H1 (cell line): ENCODE measurements around the gene NDUFS5. TPM values are rescaled to one million over a fixed set of nuclear protein-coding genes. Genes with fewer than 3 reads are reported as not detected.
"Not testable (repeated sequence)": the region's sequence is repeated elsewhere in the genome, so short reads cannot be mapped to it uniquely, and the experiment has no call there.

Experiments used
- CTCF ChIA-PET: fragments of 300-600 bp; sonication (Branson Sonifier 250); formaldehyde crosslinking; loops from one replicate; lab custom pipeline; 2021; ENCODE audit not compliant: partially characterized antibody; lab: Charles Lee
- POLR2A ChIA-PET: fragments of 300-600 bp; sonication (Branson Sonifier 250); formaldehyde crosslinking; loops from one replicate; lab custom pipeline; 2021; ENCODE audit warnings: inconsistent platforms; ENCODE audit not compliant: partially characterized antibody; lab: Charles Lee
- DNase-seq, 2 experiments: peaks; one replicate each; pipeline versions ENCODE4 v3.0.0 to v3.0.0-alpha.2; 2010 to 2022; ENCODE audit warnings: low spot score in 2 of 2, low read depth in 1 of 2, mixed read lengths in 1 of 2
- FAIRE-seq: peaks from 2 replicates; lab custom pipeline; 2011; peaks lifted over from hg19 to GRCh38; lab: Jason Lieb, UNC
- H2AFZ ChIP-seq: 2 replicates; pipeline ENCODE4 v1.8.1; 2012; ENCODE audit warnings: low read length, inconsistent platforms
- H2AK5ac ChIP-seq: 2 replicates; pipeline ENCODE4 v1.6.1; 2013; ENCODE audit warnings: low read depth, low read length
- H2BK120ac ChIP-seq: replicated peaks from 2 replicates; pipeline ENCODE3; 2013; ENCODE audit warnings: low read depth, low read length, inconsistent platforms
- H2BK12ac ChIP-seq: 2 replicates; pipeline ENCODE4 v1.6.1; 2013; ENCODE audit warnings: low read depth, low read length
- H2BK15ac ChIP-seq: 2 replicates; pipeline ENCODE4 v1.6.1; 2013; ENCODE audit warnings: low read length
- H2BK20ac ChIP-seq: 2 replicates; pipeline ENCODE4 v1.6.1; 2013; ENCODE audit warnings: low read length
- H2BK5ac ChIP-seq: 2 replicates; pipeline ENCODE4 v1.6.1; 2013; ENCODE audit warnings: low read depth, low read length
- H3K14ac ChIP-seq: 2 replicates; pipeline ENCODE4 v1.6.1; 2013; ENCODE audit warnings: inconsistent platforms; ENCODE audit not compliant: insufficient read length
- H3K18ac ChIP-seq: 2 replicates; pipeline ENCODE4 v1.6.1; 2013; ENCODE audit warnings: low read length; ENCODE audit errors: extremely low read depth
- H3K23ac ChIP-seq: 2 replicates; pipeline ENCODE4 v1.6.1; 2013; ENCODE audit warnings: inconsistent platforms; ENCODE audit not compliant: insufficient read length
- H3K23me2 ChIP-seq: 2 replicates; pipeline ENCODE4 v1.6.1; 2013; ENCODE audit warnings: low read depth, low read length
- H3K27ac ChIP-seq: 2 replicates; pipeline ENCODE4 v1.6.1; 2011; ENCODE audit warnings: low read depth, low read length, inconsistent platforms
- H3K27me3 ChIP-seq, 4 experiments: replicated peaks in 1 of 4; 1 replicate in 1 of 4; 2 replicates in 3 of 4; pipeline versions ENCODE4 v1.6.1 to v1.8.1; 2011 to 2013; ENCODE audit warnings: low read length in 3 of 4, mild to moderate bottlenecking in 3 of 4, inconsistent platforms in 2 of 4, mixed read lengths in 2 of 4, moderate library complexity in 1 of 4; ENCODE audit not compliant: control insufficient read depth in 3 of 4, insufficient read depth in 3 of 4; ENCODE audit errors: extremely low read depth in 1 of 4
- H3K36me3 ChIP-seq, 4 experiments: 2 replicates each; pipeline versions ENCODE4 v1.6.1 to v1.8.1; 2011 to 2013; ENCODE audit warnings: mild to moderate bottlenecking in 4 of 4, low read length in 3 of 4, moderate library complexity in 2 of 4, control low read depth in 1 of 4, inconsistent platforms in 1 of 4; ENCODE audit not compliant: insufficient read depth in 4 of 4, control insufficient read depth in 2 of 4
- H3K4ac ChIP-seq: replicated peaks from 2 replicates; pipeline ENCODE3; 2013; ENCODE audit warnings: low read length, low read depth, mixed read lengths, inconsistent platforms; ENCODE audit not compliant: insufficient read length
- H3K4me1 ChIP-seq, 4 experiments: replicated peaks in 1 of 4; 1 replicate in 1 of 4; 2 replicates in 3 of 4; pipeline versions ENCODE4 v1.6.1 to v1.8.1; 2011 to 2013; ENCODE audit warnings: low read length in 3 of 4, inconsistent platforms in 2 of 4, mixed read lengths in 1 of 4; ENCODE audit not compliant: insufficient read depth in 4 of 4, control insufficient read depth in 3 of 4
- H3K4me2 ChIP-seq, 2 experiments: 2 replicates each; pipeline versions ENCODE4 v1.6.1 to v1.8.1; 2011 to 2013; ENCODE audit warnings: low read depth in 2 of 2, low read length in 2 of 2, control low read depth in 1 of 2, inconsistent platforms in 1 of 2, mild to moderate bottlenecking in 1 of 2; ENCODE audit not compliant: insufficient read depth in 1 of 2
- H3K4me3 ChIP-seq, 4 experiments: fragments of 200-600, 300-600 bp in 1 of 4; sonication (generic), shearing (Covaris generic), sonication (Bioruptor Twin) in 1 of 4; 2 replicates each; pipeline versions ENCODE4 v1.5.1 to v1.8.1; 2011 to 2016; ENCODE audit warnings: low read length in 4 of 4, low read depth in 3 of 4, control low read depth in 2 of 4, inconsistent platforms in 2 of 4, mild to moderate bottlenecking in 2 of 4, mixed read lengths in 1 of 4, moderate library complexity in 1 of 4; ENCODE audit not compliant: insufficient read depth in 2 of 4; ENCODE audit errors: extremely low read depth in 1 of 4
- H3K56ac ChIP-seq: replicated peaks from 2 replicates; pipeline ENCODE3; 2013; ENCODE audit warnings: low read depth, mild to moderate bottlenecking, mixed read lengths, low read length, inconsistent platforms; ENCODE audit not compliant: insufficient read length
- H3K79me1 ChIP-seq: 2 replicates; pipeline ENCODE4 v1.6.1; 2013; ENCODE audit warnings: low read depth, low read length, control low read depth
- H3K79me2 ChIP-seq, 2 experiments: 2 replicates each; pipeline versions ENCODE4 v1.6.1 to v1.8.1; 2012 to 2013; ENCODE audit warnings: low read length in 2 of 2, mild to moderate bottlenecking in 2 of 2, inconsistent platforms in 1 of 2; ENCODE audit not compliant: insufficient read depth in 2 of 2, control insufficient read depth in 1 of 2
- H3K9ac ChIP-seq, 4 experiments: replicated peaks in 1 of 4; 1 replicate in 1 of 4; 2 replicates in 3 of 4; pipeline versions ENCODE4 v1.6.1 to v1.8.1; 2011 to 2013; ENCODE audit warnings: low read depth in 3 of 4, low read length in 3 of 4, control low read depth in 2 of 4, mild to moderate bottlenecking in 2 of 4, moderate library complexity in 2 of 4, inconsistent platforms in 1 of 4; ENCODE audit errors: extremely low read depth in 1 of 4
- H3K9me3 ChIP-seq, 2 experiments: 2 replicates each; pipeline versions ENCODE4 v1.6.1 to v1.8.1; 2012 to 2013; ENCODE audit warnings: mild to moderate bottlenecking in 2 of 2, moderate library complexity in 2 of 2, control low read depth in 1 of 2, inconsistent platforms in 1 of 2, low read depth in 1 of 2, low read length in 1 of 2, mixed read lengths in 1 of 2; ENCODE audit not compliant: insufficient read depth in 2 of 2
- H4K20me1 ChIP-seq, 2 experiments: replicated peaks in 1 of 2; 2 replicates each; pipeline versions ENCODE3 to v1.8.1; 2011 to 2013; ENCODE audit warnings: inconsistent platforms in 2 of 2, low read length in 2 of 2, mild to moderate bottlenecking in 1 of 2; ENCODE audit not compliant: insufficient read depth in 2 of 2, control insufficient read depth in 1 of 2
- H4K5ac ChIP-seq: 2 replicates; pipeline ENCODE4 v1.6.1; 2013; ENCODE audit warnings: low read length, low read depth, mixed read lengths, inconsistent platforms; ENCODE audit not compliant: insufficient read length
- H4K8ac ChIP-seq: 2 replicates; pipeline ENCODE4 v1.8.0; 2013; ENCODE audit warnings: mild to moderate bottlenecking, moderate library complexity, low read length, inconsistent platforms; ENCODE audit not compliant: insufficient read depth; ENCODE audit errors: extremely low read depth
- H4K91ac ChIP-seq: replicated peaks from 2 replicates; pipeline ENCODE3; 2013; ENCODE audit warnings: low read length, mixed read lengths, inconsistent platforms; ENCODE audit not compliant: insufficient read length
- polyA plus RNA-seq, 7 experiments: library from polyadenylated mRNA; depleted of rRNA in 3 of 7; stranded (reverse) in 5 of 7; unstranded in 2 of 7; fragments of >200 nt in 5 of 7; fragments of 200-250 nt in 2 of 7; gene quantifications; 1 replicate in 5 of 7; 2 replicates in 1 of 7; 4 replicates in 1 of 7; pipeline versions ENCODE4 v1.2.1 to v1.2.3, GENCODE V29; 2011 to 2013; ENCODE audit warnings: missing spikeins in 2 of 7, mixed read lengths in 2 of 7
- total RNA-seq: library from RNA; stranded (reverse); fragmentation: NEBNext Ultra II Directional; extraction: Animal tissue kit (Norgen Biotek cat#: 25700); gene quantifications from 2 replicates; pipeline ENCODE4 v1.2.1, GENCODE V29; 2021

The NDUFS5 gene
- total and polyA plus RNA-seq, 2 of the 8 experiments (the other 6 are each of a cell fraction or from before 2014, with no cell fraction given) = 435 to 835 TPM

GRCh38 chr1:39071557-39071956, 45.4 kb downstream of the NDUFS5 start:
- POLR2A ChIA-PET = interaction anchor here (2.4 kb wide), 1 partner anchor 14 kb away, joined by 9 read pairs; no protein-coding TSS in a partner anchor
- H2BK20ac ChIP-seq, H3K27me3 ChIP-seq, H3K36me3 ChIP-seq, FAIRE-seq, H3K18ac ChIP-seq, H3K56ac ChIP-seq, H4K5ac ChIP-seq, H3K23me2 ChIP-seq, H3K4me1 ChIP-seq, H3K9me3 ChIP-seq, H3K79me2 ChIP-seq, H2BK12ac ChIP-seq, H2BK120ac ChIP-seq, H3K23ac ChIP-seq, H3K27ac ChIP-seq, H2AK5ac ChIP-seq, H3K4ac ChIP-seq, H2BK15ac ChIP-seq, DNase-seq, H2BK5ac ChIP-seq, H3K4me2 ChIP-seq, H2AFZ ChIP-seq, H3K79me1 ChIP-seq, H4K8ac ChIP-seq, H4K20me1 ChIP-seq, H3K9ac ChIP-seq, H3K4me3 ChIP-seq, H3K14ac ChIP-seq, CTCF ChIA-PET, H4K91ac ChIP-seq: not testable (repeated sequence)
